H1 (cell line): ENCODE results near the gene ASH1L. TPM values are rescaled to one million over a fixed set of nuclear protein-coding genes. Genes with fewer than 3 reads are reported as not detected.

Source experiments
- CTCF ChIA-PET: fragments of 300-600 bp; sonication (Branson Sonifier 250); formaldehyde crosslinking; loops from one replicate; lab custom pipeline; 2021; ENCODE audit not compliant: partially characterized antibody; lab: Charles Lee
- POLR2A ChIA-PET: fragments of 300-600 bp; sonication (Branson Sonifier 250); formaldehyde crosslinking; loops from one replicate; lab custom pipeline; 2021; ENCODE audit warnings: inconsistent platforms; ENCODE audit not compliant: partially characterized antibody; lab: Charles Lee
- DNase-seq, 2 experiments: peaks; one replicate each; pipeline versions ENCODE4 v3.0.0 to v3.0.0-alpha.2; 2010 to 2022; ENCODE audit warnings: low spot score in 2 of 2, low read depth in 1 of 2, mixed read lengths in 1 of 2
- FAIRE-seq: peaks from 2 replicates; lab custom pipeline; 2011; peaks lifted over from hg19 to GRCh38; lab: Jason Lieb, UNC
- H2AFZ ChIP-seq: 2 replicates; pipeline ENCODE4 v1.8.1; 2012; ENCODE audit warnings: low read length, inconsistent platforms
- H2AK5ac ChIP-seq: 2 replicates; pipeline ENCODE4 v1.6.1; 2013; ENCODE audit warnings: low read depth, low read length
- H2BK120ac ChIP-seq: replicated peaks from 2 replicates; pipeline ENCODE3; 2013; ENCODE audit warnings: low read depth, low read length, inconsistent platforms
- H2BK12ac ChIP-seq: 2 replicates; pipeline ENCODE4 v1.6.1; 2013; ENCODE audit warnings: low read depth, low read length
- H2BK15ac ChIP-seq: 2 replicates; pipeline ENCODE4 v1.6.1; 2013; ENCODE audit warnings: low read length
- H2BK20ac ChIP-seq: 2 replicates; pipeline ENCODE4 v1.6.1; 2013; ENCODE audit warnings: low read length
- H2BK5ac ChIP-seq: 2 replicates; pipeline ENCODE4 v1.6.1; 2013; ENCODE audit warnings: low read depth, low read length
- H3K14ac ChIP-seq: 2 replicates; pipeline ENCODE4 v1.6.1; 2013; ENCODE audit warnings: inconsistent platforms; ENCODE audit not compliant: insufficient read length
- H3K18ac ChIP-seq: 2 replicates; pipeline ENCODE4 v1.6.1; 2013; ENCODE audit warnings: low read length; ENCODE audit errors: extremely low read depth
- H3K23ac ChIP-seq: 2 replicates; pipeline ENCODE4 v1.6.1; 2013; ENCODE audit warnings: inconsistent platforms; ENCODE audit not compliant: insufficient read length
- H3K23me2 ChIP-seq: 2 replicates; pipeline ENCODE4 v1.6.1; 2013; ENCODE audit warnings: low read depth, low read length
- H3K27ac ChIP-seq: 2 replicates; pipeline ENCODE4 v1.6.1; 2011; ENCODE audit warnings: low read depth, low read length, inconsistent platforms
- H3K27me3 ChIP-seq, 4 experiments: replicated peaks in 1 of 4; 1 replicate in 1 of 4; 2 replicates in 3 of 4; pipeline versions ENCODE4 v1.6.1 to v1.8.1; 2011 to 2013; ENCODE audit warnings: low read length in 3 of 4, mild to moderate bottlenecking in 3 of 4, inconsistent platforms in 2 of 4, mixed read lengths in 2 of 4, moderate library complexity in 1 of 4; ENCODE audit not compliant: control insufficient read depth in 3 of 4, insufficient read depth in 3 of 4; ENCODE audit errors: extremely low read depth in 1 of 4
- H3K36me3 ChIP-seq, 4 experiments: 2 replicates each; pipeline versions ENCODE4 v1.6.1 to v1.8.1; 2011 to 2013; ENCODE audit warnings: mild to moderate bottlenecking in 4 of 4, low read length in 3 of 4, moderate library complexity in 2 of 4, control low read depth in 1 of 4, inconsistent platforms in 1 of 4; ENCODE audit not compliant: insufficient read depth in 4 of 4, control insufficient read depth in 2 of 4
- H3K4ac ChIP-seq: replicated peaks from 2 replicates; pipeline ENCODE3; 2013; ENCODE audit warnings: low read length, low read depth, mixed read lengths, inconsistent platforms; ENCODE audit not compliant: insufficient read length
- H3K4me1 ChIP-seq, 4 experiments: replicated peaks in 1 of 4; 1 replicate in 1 of 4; 2 replicates in 3 of 4; pipeline versions ENCODE4 v1.6.1 to v1.8.1; 2011 to 2013; ENCODE audit warnings: low read length in 3 of 4, inconsistent platforms in 2 of 4, mixed read lengths in 1 of 4; ENCODE audit not compliant: insufficient read depth in 4 of 4, control insufficient read depth in 3 of 4
- H3K4me2 ChIP-seq, 2 experiments: 2 replicates each; pipeline versions ENCODE4 v1.6.1 to v1.8.1; 2011 to 2013; ENCODE audit warnings: low read depth in 2 of 2, low read length in 2 of 2, control low read depth in 1 of 2, inconsistent platforms in 1 of 2, mild to moderate bottlenecking in 1 of 2; ENCODE audit not compliant: insufficient read depth in 1 of 2
- H3K4me3 ChIP-seq, 4 experiments: fragments of 200-600, 300-600 bp in 1 of 4; sonication (generic), shearing (Covaris generic), sonication (Bioruptor Twin) in 1 of 4; 2 replicates each; pipeline versions ENCODE4 v1.5.1 to v1.8.1; 2011 to 2016; ENCODE audit warnings: low read length in 4 of 4, low read depth in 3 of 4, control low read depth in 2 of 4, inconsistent platforms in 2 of 4, mild to moderate bottlenecking in 2 of 4, mixed read lengths in 1 of 4, moderate library complexity in 1 of 4; ENCODE audit not compliant: insufficient read depth in 2 of 4; ENCODE audit errors: extremely low read depth in 1 of 4
- H3K56ac ChIP-seq: replicated peaks from 2 replicates; pipeline ENCODE3; 2013; ENCODE audit warnings: low read depth, mild to moderate bottlenecking, mixed read lengths, low read length, inconsistent platforms; ENCODE audit not compliant: insufficient read length
- H3K79me1 ChIP-seq: 2 replicates; pipeline ENCODE4 v1.6.1; 2013; ENCODE audit warnings: low read depth, low read length, control low read depth
- H3K79me2 ChIP-seq, 2 experiments: 2 replicates each; pipeline versions ENCODE4 v1.6.1 to v1.8.1; 2012 to 2013; ENCODE audit warnings: low read length in 2 of 2, mild to moderate bottlenecking in 2 of 2, inconsistent platforms in 1 of 2; ENCODE audit not compliant: insufficient read depth in 2 of 2, control insufficient read depth in 1 of 2
- H3K9ac ChIP-seq, 4 experiments: replicated peaks in 1 of 4; 1 replicate in 1 of 4; 2 replicates in 3 of 4; pipeline versions ENCODE4 v1.6.1 to v1.8.1; 2011 to 2013; ENCODE audit warnings: low read depth in 3 of 4, low read length in 3 of 4, control low read depth in 2 of 4, mild to moderate bottlenecking in 2 of 4, moderate library complexity in 2 of 4, inconsistent platforms in 1 of 4; ENCODE audit errors: extremely low read depth in 1 of 4
- H3K9me3 ChIP-seq, 2 experiments: 2 replicates each; pipeline versions ENCODE4 v1.6.1 to v1.8.1; 2012 to 2013; ENCODE audit warnings: mild to moderate bottlenecking in 2 of 2, moderate library complexity in 2 of 2, control low read depth in 1 of 2, inconsistent platforms in 1 of 2, low read depth in 1 of 2, low read length in 1 of 2, mixed read lengths in 1 of 2; ENCODE audit not compliant: insufficient read depth in 2 of 2
- H4K20me1 ChIP-seq, 2 experiments: replicated peaks in 1 of 2; 2 replicates each; pipeline versions ENCODE3 to v1.8.1; 2011 to 2013; ENCODE audit warnings: inconsistent platforms in 2 of 2, low read length in 2 of 2, mild to moderate bottlenecking in 1 of 2; ENCODE audit not compliant: insufficient read depth in 2 of 2, control insufficient read depth in 1 of 2
- H4K5ac ChIP-seq: 2 replicates; pipeline ENCODE4 v1.6.1; 2013; ENCODE audit warnings: low read length, low read depth, mixed read lengths, inconsistent platforms; ENCODE audit not compliant: insufficient read length
- H4K8ac ChIP-seq: 2 replicates; pipeline ENCODE4 v1.8.0; 2013; ENCODE audit warnings: mild to moderate bottlenecking, moderate library complexity, low read length, inconsistent platforms; ENCODE audit not compliant: insufficient read depth; ENCODE audit errors: extremely low read depth
- H4K91ac ChIP-seq: replicated peaks from 2 replicates; pipeline ENCODE3; 2013; ENCODE audit warnings: low read length, mixed read lengths, inconsistent platforms; ENCODE audit not compliant: insufficient read length
- ATF2 ChIP-seq: IDR thresholded peaks from 2 replicates; pipeline ENCODE4 v1.6.1; 2012; ENCODE audit warnings: low read length, inconsistent platforms
- GABPA ChIP-seq: IDR thresholded peaks from 2 replicates; pipeline ENCODE4 v1.6.1; 2011; ENCODE audit warnings: mild to moderate bottlenecking, low read length, moderate library complexity, borderline replicate concordance; ENCODE audit not compliant: insufficient read depth
- PHF8 ChIP-seq: fragments of 200-600 bp; sonication (generic); conservative IDR thresholded peaks from 2 replicates; pipeline ENCODE4 v1.7.1; 2012; ENCODE audit warnings: low read depth, mild to moderate bottlenecking, inconsistent platforms, low read length, moderate library complexity
- ZNF274 ChIP-seq: IDR thresholded peaks from 2 replicates; pipeline ENCODE4 v1.7.0; 2012; ENCODE audit warnings: low read length, borderline replicate concordance; ENCODE audit errors: extremely low read depth
- WGBS, 2 experiments: shearing (Covaris generic) in 1 of 2; methylation state at CpG; one replicate each; pipeline versions ENCODE4 v1.1.6 to v1.1.7; 2013 to 2015; ENCODE audit warnings: low lambda C conversion rate in 2 of 2, mixed read lengths in 2 of 2, inconsistent platforms in 1 of 2, low coverage in 1 of 2, missing lambda C conversion rate in 1 of 2; ENCODE audit not compliant: insufficient replicate concordance in 2 of 2, insufficient coverage in 1 of 2, insufficient read length in 1 of 2; ENCODE audit errors: extremely low coverage in 1 of 2, missing lambda C conversion rate in 1 of 2; 5-methylcytosine and 5-hydroxymethylcytosine counted together
- polyA plus RNA-seq, 7 experiments: library from polyadenylated mRNA; depleted of rRNA in 3 of 7; stranded (reverse) in 5 of 7; unstranded in 2 of 7; fragments of >200 nt in 5 of 7; fragments of 200-250 nt in 2 of 7; gene quantifications; 1 replicate in 5 of 7; 2 replicates in 1 of 7; 4 replicates in 1 of 7; pipeline versions ENCODE4 v1.2.1 to v1.2.3, GENCODE V29; 2011 to 2013; ENCODE audit warnings: missing spikeins in 2 of 7, mixed read lengths in 2 of 7
- total RNA-seq: library from RNA; stranded (reverse); fragmentation: NEBNext Ultra II Directional; extraction: Animal tissue kit (Norgen Biotek cat#: 25700); gene quantifications from 2 replicates; pipeline ENCODE4 v1.2.1, GENCODE V29; 2021

Gene ASH1L
- total and polyA plus RNA-seq, 2 of the 8 experiments (the other 6 are each of a cell fraction or from before 2014, with no cell fraction given), result 7.5 to 27.6 TPM

GRCh38 chr1:155474146-155474545 lies 88.5 kb downstream of the ASH1L start:
- Histone ChIP-seq H3K4me3 (no peak overlapping the region), H2BK5ac (no peak overlapping the region), H3K79me2 (no peaks in the 10 kb centered on the region), H2BK20ac (no peak overlapping the region), H3K18ac (no peak overlapping the region), H3K14ac (no peak overlapping the region), H4K8ac (no peak overlapping the region), H3K4me1 (peaks cover 0 to 7% (median 2%) of the 10 kb centered on the region in 4 experiments; a peak in 2 of 7 replicates), H3K23ac (no peak overlapping the region), H4K20me1 (no peaks in the 10 kb centered on the region), H3K27me3 (no peaks in the 10 kb centered on the region), H3K4me2 (no peak overlapping the region), H3K9ac (no peak overlapping the region), H3K9me3 (peaks cover 11 to 16% of the 10 kb centered on the region in 2 experiments), H3K27ac (no peak overlapping the region), H3K23me2 (0 out of 2 replicates have a peak, but pooled peaks cover 1% of the 10 kb centered on the region), H2AK5ac (no peak overlapping the region), H4K91ac (no peak overlapping the region), H3K4ac (no peak overlapping the region), H2AFZ (no peak overlapping the region), H2BK12ac (no peak overlapping the region), H2BK15ac (no peak overlapping the region), H3K79me1 (no peaks in the 10 kb centered on the region), H3K56ac (no peak overlapping the region), H2BK120ac (no peak overlapping the region), H4K5ac (no peak overlapping the region), H3K36me3 (peaks cover 0 to 20% (median 4%) of the 10 kb centered on the region in 4 experiments; a peak in 4 of 8 replicates)
- ChIA-PET POLR2A (no interaction called here), CTCF (no interaction called here)
- FAIRE-seq, result no peak
- DNase-seq, result no peak
- WGBS, 2 experiments, result 88% methylated on average over 5 of the region's 5 CpGs; no CpG with 5 or more reads in 1 of the 2 experiments
- TF ChIP-seq ATF2 (no peak), PHF8 (no peak), ZNF274 (no peak), GABPA (no peak)
